ENCODE results near the gene PTCH1. TPM values are rescaled to one million over a fixed set of nuclear protein-coding genes. Genes with fewer than 3 reads are reported as not detected.

The PTCH1 gene
- total RNA-seq, 3 donors from 2014 or later: 11.9 to 38.1 (median 32.1) TPM

- ATAC-seq (no peak), DNase-seq (no peak)
- Histone ChIP-seq H3K4me1 (ENCODE audit: low read depth) (no peaks in the 10 kb centered on the region), H3K9me3 (no peaks in the 10 kb centered on the region), H3K4me3 (no peak overlapping the region), H3K36me3 (ENCODE audit: low read depth) (no peaks in the 10 kb centered on the region)
- intact Hi-C loops (cut with DNase I, micrococcal nuclease): no loop called here
- no peak for TF ChIP-seq CTCF (IDR thresholded peaks at IDR 0.05)
These were observed 64.6 kb downstream of the PTCH1 start for GRCh38 chr9:95452176-95452575.

- intact Hi-C loops (cut with DNase I, micrococcal nuclease): no loop called here
- DNase-seq: no peak
These were observed 65.7 kb downstream of the PTCH1 start for GRCh38 chr9:95451065-95451426.

GRCh38 chr9:95450171-95451064 is 66.4 kb downstream of the PTCH1 start:
- ATAC-seq (no peak), DNase-seq (no peak)
- Histone ChIP-seq H3K4me1 (ENCODE audit: low read depth) (no peaks in the 10 kb centered on the region), H3K36me3 (ENCODE audit: low read depth) (peaks cover 5% of the 10 kb centered on the region), H3K9me3 (no peaks in the 10 kb centered on the region), H3K4me3 (no peak overlapping the region)
- TF ChIP-seq CTCF (IDR thresholded peaks at IDR 0.05): no peak
- intact Hi-C loops (cut with DNase I, micrococcal nuclease): no loop called here

More at GRCh38 chr9:95451065-95451426, 65.7 kb downstream of the PTCH1 start:
- peaks cover 5% of the 10 kb centered on the region for H3K36me3 ChIP-seq (ENCODE audit: low read depth)
- no peak overlapping the region for H3K4me3 ChIP-seq
- no peaks in the 10 kb centered on the region for H3K4me1 ChIP-seq (ENCODE audit: low read depth)
- no peaks in the 10 kb centered on the region for H3K9me3 ChIP-seq
- ATAC-seq: no peak
- no peak for TF ChIP-seq CTCF (IDR thresholded peaks at IDR 0.05)

- TF ChIP-seq CTCF (IDR thresholded peaks at IDR 0.05): no peak
- DNase-seq (no peak), ATAC-seq (no peak)
- no peaks in the 10 kb centered on the region for H3K9me3 ChIP-seq
- H3K36me3 ChIP-seq (ENCODE audit: low read depth): peaks cover 5% of the 10 kb centered on the region
- no peaks in the 10 kb centered on the region for H3K4me1 ChIP-seq (ENCODE audit: low read depth)
- no peak overlapping the region for H3K4me3 ChIP-seq
- intact Hi-C loops (cut with DNase I, micrococcal nuclease): no loop called here
These were observed 67.8 kb downstream of the PTCH1 start for GRCh38 chr9:95449016-95449415.

- peaks cover 5% of the 10 kb centered on the region for H3K36me3 ChIP-seq (ENCODE audit: low read depth)
- no peak for TF ChIP-seq CTCF (IDR thresholded peaks at IDR 0.05)
- H3K4me3 ChIP-seq: no peak overlapping the region
- DNase-seq (no peak), ATAC-seq (no peak)
- no peaks in the 10 kb centered on the region for H3K9me3 ChIP-seq
- H3K4me1 ChIP-seq (ENCODE audit: low read depth): no peaks in the 10 kb centered on the region
- intact Hi-C loops (cut with DNase I, micrococcal nuclease): no loop called here
These were observed 68.9 kb downstream of the PTCH1 start for GRCh38 chr9:95447660-95448420.

All from mucosa of descending colon (tissue), 3 donors.